GM12864 (cell line): ENCODE results near the gene ASB15.
"Not testable (repeated sequence)": the region's sequence is repeated elsewhere in the genome, so short reads cannot be mapped to it uniquely, and the experiment has no call there.

Experiments used
- DNase-seq: peaks from one replicate; pipeline ENCODE4 v3.0.0-alpha.2; 2011; ENCODE audit warnings: low read depth
- H3K4me3 ChIP-seq: 2 replicates; pipeline ENCODE4 v1.5.1; 2011; ENCODE audit warnings: mild to moderate bottlenecking, low read depth, low read length, control low read depth
- TF ChIP-seq, protein P1 (sequence below): IDR thresholded peaks from 2 replicates; pipeline ENCODE4 v1.5.1; 2011; ENCODE audit warnings: low read depth, mild to moderate bottlenecking, moderate library complexity, low read length, control low read depth, inconsistent platforms; ENCODE audit errors: missing control alignments

Gene ASB15

DNA sequence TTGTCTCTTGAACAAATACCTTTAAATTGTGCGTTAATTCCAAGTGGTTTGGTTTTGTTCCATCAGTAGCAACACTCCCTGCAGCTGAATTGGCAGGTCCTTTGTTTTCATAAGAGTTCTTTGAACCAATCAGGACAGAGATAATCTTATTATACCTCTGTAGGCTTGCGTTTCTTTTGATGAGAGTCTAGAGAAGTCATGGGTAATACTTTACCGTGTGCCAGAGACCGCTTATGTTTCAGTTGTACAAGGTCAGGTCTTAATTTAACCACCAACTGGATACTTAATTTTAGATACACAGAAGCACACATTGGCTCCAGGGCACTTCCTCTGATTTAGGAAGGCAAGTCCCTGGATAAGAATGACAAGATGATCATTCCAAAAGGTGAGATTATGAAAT lies at the start of gene ASB15:
Gene ASB15 (plus strand): TSS at position 292 of the 400 bp plus-strand sequence. CDS start 12,682 bp downstream, outside the sequence.
- no peak within 1 kb of the TSS for H3K4me3 ChIP-seq
- TF ChIP-seq, protein P1, sequence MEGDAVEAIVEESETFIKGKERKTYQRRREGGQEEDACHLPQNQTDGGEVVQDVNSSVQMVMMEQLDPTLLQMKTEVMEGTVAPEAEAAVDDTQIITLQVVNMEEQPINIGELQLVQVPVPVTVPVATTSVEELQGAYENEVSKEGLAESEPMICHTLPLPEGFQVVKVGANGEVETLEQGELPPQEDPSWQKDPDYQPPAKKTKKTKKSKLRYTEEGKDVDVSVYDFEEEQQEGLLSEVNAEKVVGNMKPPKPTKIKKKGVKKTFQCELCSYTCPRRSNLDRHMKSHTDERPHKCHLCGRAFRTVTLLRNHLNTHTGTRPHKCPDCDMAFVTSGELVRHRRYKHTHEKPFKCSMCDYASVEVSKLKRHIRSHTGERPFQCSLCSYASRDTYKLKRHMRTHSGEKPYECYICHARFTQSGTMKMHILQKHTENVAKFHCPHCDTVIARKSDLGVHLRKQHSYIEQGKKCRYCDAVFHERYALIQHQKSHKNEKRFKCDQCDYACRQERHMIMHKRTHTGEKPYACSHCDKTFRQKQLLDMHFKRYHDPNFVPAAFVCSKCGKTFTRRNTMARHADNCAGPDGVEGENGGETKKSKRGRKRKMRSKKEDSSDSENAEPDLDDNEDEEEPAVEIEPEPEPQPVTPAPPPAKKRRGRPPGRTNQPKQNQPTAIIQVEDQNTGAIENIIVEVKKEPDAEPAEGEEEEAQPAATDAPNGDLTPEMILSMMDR: no peak
- DNase-seq: no peak

DNA sequence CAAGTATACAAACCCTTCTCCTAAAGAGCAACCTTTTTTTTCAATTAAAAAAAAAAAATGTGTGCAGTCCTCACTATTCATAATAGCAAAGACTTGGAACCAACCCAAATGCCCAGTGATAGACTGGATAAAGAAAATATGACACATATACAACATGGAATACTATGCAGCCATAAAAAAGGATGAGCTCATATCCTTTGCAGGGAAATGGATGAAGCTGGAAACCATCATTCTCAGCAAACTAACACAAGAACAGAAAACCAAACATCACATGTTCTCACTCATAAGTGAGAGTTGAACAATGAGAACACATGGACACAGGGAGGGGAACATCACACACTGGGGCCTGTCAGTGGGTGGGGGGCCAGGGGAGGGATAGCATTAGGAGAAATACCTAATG lies 49.5 kb upstream of the ASB15 start:
- not testable (repeated sequence) for H3K4me3 ChIP-seq, DNase-seq

DNA sequence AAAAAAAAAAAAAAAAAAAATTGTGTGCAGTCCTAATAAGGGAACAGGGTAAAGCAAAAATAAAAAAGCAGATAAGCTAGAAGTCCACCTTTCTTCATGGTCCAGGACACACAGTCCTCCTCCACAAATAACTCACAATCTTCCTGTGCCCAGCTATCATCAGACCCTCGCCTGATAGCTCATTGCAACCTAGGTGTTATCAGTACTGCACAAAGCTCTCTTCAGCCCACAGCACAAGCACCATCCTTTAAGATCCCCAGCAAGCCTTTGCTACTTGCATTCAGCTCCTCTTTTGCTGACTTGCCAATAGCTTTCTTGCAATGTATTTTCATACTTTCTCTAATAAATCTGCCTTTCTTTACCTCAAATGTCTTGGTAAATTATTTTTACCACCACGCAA lies 49.0 kb upstream of the ASB15 start:
- no peak for DNase-seq
- H3K4me3 ChIP-seq: no peak overlapping the region

DNA sequence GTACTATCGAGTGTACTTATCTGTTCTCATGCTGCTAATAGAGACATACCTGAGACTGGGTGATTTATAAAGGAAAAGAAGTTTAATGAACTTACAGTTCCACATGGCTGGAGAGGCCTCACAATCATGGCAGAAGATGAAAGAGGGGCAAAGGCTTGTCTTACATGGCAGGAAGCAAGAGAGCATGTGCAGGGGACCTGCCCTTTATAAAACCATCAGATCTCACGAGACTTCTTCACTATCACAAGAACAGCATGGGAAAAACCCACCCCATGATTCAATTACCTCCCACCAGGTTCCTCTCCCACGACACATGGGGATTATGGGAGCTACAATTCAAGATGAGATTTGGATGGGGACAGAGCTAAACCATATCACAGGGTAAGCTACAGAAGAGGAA lies 48.5 kb upstream of the ASB15 start:
- no peak overlapping the region for H3K4me3 ChIP-seq
- TF ChIP-seq, protein P1: no peak

More for the DNA sequence above, 49.0 kb upstream of the ASB15 start:
- TF ChIP-seq, protein P1: no peak

DNA sequence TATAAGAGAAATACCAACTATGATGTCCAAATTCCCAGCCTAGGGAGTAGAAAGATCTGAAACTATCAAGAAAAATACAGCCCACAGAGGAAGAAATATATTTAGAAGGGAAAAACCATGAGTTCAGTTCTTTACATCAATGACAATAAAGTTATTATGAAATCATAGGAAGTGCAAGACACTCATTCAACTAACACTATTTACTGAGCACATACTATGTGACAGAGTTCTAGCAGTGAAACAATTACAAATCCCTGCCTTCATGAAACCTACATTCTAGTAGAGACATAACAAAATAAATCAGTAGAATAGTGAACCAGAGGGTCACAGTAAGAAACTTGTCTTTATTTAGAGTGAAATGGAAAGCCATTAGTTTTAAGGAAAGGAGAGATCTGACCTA lies 46.1 kb upstream of the ASB15 start:
- TF ChIP-seq, protein P1: no peak
- no peak for DNase-seq
- H3K4me3 ChIP-seq: no peak overlapping the region

More for the DNA sequence above, 48.5 kb upstream of the ASB15 start:
- no peak for DNase-seq

DNA sequence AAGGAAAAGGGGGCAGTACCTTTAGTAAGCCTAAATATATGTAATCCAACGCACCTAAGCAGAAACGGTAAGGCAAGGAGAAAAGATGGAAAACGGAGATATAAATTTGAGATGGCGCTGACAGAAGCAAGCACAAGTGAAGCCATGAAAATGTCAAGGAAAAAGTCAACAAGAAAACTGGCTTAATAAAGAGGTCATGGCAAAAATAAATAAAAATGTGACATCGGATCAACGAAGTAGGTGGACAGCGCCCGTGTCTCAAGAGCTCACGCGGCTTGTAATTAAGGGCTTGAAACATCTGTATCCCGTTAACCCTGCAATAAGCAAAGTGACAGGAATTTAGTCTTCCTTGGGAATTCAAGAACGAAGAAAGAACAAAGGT lies 44.6 kb upstream of the ASB15 start:
- TF ChIP-seq, protein P1: no peak
- peak overlapping the region; percentile 81 for H3K4me3 ChIP-seq
- DNase-seq: no peak

DNA sequence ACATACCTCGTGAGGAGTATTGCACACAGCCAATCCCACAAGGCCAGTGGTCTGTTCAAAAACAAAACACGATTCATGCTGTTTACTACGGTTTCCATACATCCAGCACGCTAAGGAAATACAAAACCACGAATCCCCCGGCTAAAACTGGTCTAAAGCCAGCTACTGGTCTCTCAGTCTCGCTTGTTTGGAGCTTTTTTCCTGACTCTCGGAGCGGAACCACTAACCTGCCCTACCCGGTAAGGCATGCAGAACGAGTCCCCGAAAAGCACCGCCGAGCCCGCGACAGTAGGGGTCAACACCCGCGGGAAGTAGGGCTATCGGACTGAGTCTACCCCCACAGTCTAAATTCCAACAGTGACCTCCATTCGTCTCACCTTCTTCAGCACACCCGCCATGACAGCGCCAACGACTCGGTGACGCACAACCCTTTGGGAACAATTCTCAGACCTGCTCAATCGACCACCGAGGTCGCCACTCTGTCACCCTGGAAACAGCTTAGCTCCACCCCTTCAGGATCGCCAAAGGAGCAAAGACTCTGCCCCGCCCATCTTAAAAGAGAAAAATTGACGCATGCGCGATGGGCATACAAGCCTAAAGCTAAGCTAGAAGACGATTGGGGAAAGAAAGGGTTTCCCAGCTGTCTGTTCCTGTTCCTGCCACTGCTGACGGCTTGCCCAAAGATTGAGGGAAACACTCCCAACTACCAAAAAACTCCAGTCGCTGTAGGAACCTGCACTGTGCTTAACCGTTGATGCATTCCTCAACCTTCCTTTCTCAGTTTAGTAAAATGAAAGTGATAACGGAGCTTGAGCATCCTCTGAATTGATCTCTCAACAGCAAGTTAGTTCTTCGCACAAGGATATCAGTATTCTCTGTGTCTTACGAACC lies 44.0 kb upstream of the ASB15 start, which contains the start of gene NDUFA5:
Gene NDUFA5 (minus strand): TSS at position 421 of the 891 bp plus-strand sequence. CDS start 23 bp downstream, at position 398.
- peak within 1 kb of the TSS; percentile 81 for H3K4me3 ChIP-seq
- TF ChIP-seq, protein P1: no peak
- peak; percentile 98 for DNase-seq
